Suppressor macrophage treated with lipopolysaccharide for 4 hours (primary cell): ENCODE data around the gene TMEM231.
"Not testable (repeated sequence)": the region's sequence is repeated elsewhere in the genome, so short reads cannot be mapped to it uniquely, and the experiment has no call there.

ENCODE experiments used
- DNase-seq: peaks from one replicate; pipeline ENCODE4 v3.0.0-alpha.2; 2020

The TMEM231 gene

DNA sequence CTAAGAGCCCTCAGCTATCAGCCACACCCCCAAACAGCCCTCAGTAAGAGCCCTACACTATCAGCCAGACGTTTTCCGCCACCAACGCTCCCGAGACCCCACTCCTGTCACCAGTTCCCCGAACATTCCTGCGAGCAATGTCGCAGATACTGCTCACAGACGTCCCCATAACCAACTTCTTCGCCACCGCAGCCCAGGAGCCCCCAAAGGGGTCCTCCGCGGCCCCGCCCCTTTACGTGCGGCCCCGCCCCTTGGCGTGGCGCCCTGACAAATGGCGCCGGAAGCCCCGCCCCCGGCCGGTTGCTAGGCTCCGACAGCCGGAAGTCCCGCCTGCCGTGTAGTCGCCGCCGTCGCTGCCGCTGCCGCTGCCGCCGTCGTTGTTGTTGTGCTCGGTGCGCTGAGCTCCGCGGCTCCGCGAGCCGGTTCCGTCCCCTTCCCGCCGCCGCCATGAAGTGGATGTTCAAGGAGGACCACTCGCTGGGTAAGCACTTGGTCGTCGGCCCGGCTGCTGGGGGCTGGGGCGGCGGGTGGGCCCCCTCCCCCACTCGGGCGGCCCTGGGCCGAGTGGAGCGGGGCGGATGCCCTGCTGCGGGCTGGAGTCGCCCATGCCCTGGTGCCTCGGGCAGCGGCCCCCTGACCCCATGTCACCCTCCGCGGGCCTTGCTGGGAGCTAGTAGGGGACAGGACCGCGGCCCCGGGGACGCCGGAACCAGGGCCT lies 10.1 kb upstream of the TMEM231 start, which contains the start of gene GABARAPL2:
GABARAPL2 (plus strand) TSS at position 340 of the 718 bp plus-strand sequence; CDS start at position 448, 108 bp downstream.
- DNase-seq = peak; percentile 95

DNA sequence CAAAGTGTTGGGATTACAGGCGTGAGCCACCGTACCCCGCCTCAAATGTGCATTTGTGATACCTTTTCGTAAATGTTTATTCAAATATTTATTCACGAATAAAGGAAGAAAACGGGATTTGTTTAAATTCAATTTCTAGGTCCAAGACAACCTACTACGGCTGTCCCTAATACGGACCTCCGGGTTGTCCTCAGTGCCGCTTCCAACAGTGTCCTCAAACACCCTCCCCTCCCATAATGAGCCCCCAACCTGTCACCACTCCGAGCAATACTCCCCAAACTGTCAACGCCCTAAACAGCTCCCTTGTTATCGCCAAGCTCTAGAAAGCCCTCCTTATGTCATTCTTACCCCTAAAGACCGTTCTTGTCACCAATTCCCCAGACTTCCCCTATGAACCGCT lies 9.6 kb upstream of the TMEM231 start:
- no peak for DNase-seq

DNA sequence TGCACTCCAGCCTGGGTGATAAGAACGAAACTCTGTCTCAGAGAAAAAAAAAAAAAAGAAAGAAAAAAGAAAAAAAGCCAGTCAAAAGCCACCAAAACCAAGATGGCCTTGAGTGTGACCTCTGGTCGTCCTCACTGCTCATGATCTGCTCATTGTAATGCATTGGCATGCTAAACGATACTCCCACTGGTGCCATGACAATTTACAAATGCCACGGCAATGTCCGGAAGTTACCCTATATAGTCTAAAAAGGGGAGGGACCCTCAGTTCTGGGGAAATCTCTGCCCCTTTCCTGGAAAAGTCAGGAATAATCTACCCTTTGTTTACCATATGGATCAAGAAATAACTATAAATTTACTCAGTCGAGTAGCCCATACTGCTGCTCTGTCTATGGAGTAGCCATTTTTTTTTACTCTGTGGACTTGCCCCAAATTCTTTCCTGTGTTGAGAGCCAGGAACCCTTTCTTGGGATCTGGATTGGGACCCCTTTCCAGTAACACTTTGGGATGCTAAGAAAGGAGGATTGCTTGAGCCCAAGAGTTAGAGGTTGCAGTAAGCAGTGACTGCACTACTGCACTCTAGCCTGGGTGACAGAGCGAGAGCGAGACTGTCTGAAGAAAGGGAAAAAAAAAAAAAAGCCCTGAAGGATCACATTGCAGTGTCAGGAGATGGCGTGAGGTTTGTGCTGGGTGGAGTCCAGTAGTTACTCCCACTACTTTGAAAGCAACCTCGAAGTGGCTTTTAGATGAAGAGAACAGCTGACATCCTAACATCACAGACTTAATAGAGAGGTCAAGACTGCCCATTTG lies 3.7 kb upstream of the TMEM231 start:
- DNase-seq = no peak

DNA sequence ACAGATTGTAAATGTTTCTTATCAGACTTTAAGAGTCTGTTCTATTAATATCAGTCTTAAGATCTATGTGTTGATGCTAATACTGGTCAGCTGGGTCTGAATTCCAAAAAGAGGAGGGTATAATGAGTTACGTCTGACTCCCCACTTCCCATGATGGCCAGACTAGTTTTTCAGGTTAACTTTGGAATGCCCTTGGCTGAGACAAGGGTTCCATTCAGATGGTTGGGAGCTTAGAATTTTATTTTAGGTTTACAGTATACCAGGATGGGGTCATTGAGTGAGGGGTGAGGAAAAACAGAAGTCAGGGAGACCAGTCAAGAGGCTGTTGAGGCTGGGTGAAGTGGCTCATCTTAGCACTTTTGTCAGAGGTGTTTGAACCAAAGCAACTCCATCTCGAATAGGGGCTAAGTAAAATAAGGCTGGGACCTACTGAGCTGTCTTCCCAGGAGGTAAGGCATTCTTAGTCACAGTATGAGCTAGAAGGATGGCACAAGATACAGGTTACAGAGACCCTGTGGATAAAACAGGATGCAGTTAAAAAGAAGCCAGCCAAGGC lies 2.9 kb upstream of the TMEM231 start:
- no peak for DNase-seq

DNA sequence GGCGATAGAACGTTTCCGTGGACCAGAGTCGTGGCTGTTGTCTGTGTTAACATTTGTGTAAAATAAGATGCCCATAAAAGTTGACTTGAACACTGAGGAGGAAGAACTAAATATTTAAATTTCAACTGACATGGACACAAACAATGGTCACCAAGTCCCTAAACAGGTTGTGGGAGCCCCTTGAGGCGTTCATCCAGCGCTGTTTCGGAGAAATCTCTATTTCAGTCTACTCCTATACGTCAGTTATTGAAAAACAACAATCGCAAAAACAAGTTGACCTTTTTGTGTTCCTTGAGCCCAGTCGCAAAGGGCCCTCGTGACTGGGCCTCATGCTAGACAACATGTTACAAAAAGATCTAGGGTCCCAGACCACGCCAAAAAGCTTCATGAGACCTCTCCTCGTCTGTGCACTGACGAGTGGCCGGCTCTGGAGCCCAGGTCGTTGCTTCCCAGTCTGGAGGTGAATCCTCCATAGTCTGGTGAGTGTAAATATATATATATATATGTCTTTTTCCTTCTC lies 439 bp upstream of the TMEM231 start:
- no peak for DNase-seq

DNA sequence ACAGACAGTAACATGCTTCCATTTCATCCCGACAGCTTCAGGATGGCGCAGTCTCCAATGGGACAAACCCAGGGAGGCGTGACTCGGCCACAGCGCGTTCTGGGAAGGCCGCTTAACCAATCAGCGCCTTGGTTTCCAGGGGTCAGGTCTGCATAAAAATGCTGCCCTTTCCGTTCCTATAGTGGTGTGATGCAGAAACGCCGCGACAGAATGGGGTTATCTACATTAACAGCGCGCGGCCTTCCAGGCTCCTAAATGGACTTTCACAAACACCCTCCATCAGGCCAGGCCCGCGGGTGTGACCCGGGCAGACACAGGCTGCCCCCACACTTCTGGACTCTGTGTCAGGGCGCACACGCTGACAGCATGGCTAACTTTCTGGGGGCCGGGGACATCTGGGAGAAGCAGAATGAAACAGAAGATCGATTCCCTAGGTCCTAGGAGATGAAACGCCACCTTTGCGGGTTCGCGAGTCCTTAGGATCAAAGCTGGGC lies 792 bp downstream of the TMEM231 start:
- peak; percentile 59 for DNase-seq

DNA sequence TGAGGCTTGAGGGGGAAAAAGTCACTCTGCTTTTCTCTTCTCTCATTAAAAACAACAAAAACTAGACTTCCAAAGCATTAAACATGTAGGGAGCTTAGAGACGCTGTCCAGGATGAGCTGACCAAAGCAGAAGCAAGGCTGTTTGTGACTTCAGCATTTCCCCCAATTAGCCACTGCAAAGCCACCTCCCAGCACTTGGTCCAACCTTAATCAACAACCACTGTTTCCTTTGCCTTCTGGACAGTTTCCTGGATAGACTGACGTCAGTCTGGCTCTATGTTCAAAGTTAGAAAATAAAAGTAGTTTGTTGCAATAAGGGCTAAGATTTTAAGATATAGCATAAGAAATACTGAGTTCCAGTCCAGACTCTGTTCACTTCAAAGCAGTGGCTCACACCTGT lies 3.1 kb downstream of the TMEM231 start:
- DNase-seq = no peak

DNA sequence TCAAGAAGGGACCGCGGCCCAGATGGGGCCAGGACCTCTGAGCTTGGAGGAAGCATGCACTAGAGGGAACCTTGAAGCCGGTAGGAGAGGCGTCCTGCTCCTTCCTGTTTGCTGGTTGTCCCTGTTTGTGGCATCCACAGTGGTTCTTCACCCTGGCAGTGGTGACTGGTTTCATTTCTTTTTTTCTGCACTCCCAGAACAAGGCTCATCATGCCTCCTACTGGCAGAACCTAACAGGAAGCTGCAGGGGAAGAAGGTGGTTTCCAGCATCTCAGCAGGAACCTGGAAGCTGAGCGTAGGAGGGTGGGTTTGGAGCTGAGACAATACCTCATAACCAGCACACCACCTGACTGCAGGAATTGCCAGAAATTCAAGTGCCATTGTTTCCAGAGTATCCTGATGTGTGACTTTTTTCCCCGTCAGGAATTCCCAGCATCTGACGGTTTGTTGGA lies 5.8 kb downstream of the TMEM231 start:
- DNase-seq = peak; percentile 90

DNA sequence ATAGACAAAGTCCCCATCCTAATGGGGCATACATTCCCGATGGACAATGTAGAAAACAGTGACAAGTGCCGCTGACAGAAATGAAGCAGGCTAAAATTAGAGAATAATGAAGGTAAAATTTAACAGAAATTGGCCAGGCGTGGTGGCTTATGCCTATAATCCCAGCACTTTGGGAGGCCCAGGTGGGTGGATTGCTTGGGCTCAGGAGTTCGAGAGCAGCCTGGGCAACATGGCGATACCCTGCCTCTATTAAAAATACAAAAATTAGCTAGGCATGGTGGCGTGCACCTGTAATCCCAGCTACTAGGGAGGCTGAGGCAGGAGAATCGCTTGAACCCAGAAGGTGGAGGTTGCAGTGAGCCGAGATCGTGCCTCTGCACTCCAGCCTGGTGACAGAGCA lies 7.6 kb downstream of the TMEM231 start:
- DNase-seq = not testable (repeated sequence)

DNA sequence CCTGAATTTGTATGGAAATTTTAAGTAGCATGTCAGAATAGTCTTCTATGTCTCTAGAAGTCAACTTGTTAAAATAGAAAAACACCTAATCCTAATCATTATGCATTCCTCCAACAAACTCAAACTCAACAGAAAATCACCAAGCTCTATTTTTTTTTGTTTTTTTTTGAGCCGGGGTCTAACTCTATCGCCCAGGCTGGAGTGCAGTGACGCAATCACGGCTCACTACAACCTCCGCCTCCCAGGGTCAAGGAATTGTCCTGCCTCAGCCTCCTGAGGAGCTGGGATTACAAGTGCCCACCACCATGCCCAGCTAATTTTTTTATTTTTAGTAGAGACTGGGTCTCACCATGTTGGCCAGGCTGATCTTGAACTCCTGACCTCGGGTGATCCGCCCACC lies 9.8 kb downstream of the TMEM231 start:
- no peak for DNase-seq

DNA sequence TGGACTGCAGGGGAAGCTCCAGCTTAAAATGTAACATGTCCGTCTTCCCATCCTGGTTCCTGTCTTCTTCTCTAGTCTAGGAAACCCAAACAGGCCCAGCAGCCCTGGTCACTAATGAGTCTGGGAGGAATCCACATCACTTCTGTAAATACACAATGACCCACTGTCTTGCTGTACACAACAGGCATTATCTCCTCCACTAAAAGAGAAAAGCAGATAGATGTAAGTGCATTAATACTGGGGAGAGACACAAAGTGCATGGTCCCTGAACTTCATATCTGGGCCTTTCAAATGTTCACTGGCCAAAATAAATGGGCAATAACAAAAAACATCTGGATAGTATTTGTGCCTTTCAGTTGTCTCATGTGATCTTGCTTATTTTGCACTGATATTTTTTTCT lies 10.2 kb downstream of the TMEM231 start:
- not testable (repeated sequence) for DNase-seq

DNA sequence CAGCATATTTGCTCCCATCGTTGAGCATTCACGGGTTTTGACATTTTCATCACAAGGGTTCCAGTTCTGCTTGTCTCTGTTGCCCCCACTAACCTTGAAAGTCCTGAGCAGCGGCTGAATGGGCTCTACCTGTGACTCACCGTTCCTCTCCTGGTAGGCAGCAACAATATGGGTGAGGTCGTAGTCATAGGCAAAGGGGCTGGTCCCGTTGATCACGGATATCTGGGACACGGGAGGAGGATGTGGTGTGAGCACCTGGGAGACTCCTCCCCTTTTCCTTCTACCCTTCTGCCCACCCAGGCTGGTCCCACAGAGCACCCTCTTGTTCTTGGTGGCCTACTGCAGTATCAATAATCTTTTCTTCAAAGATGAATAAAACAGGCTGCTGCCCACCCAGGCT lies 13.6 kb downstream of the TMEM231 start:
- DNase-seq = not testable (repeated sequence)

DNA sequence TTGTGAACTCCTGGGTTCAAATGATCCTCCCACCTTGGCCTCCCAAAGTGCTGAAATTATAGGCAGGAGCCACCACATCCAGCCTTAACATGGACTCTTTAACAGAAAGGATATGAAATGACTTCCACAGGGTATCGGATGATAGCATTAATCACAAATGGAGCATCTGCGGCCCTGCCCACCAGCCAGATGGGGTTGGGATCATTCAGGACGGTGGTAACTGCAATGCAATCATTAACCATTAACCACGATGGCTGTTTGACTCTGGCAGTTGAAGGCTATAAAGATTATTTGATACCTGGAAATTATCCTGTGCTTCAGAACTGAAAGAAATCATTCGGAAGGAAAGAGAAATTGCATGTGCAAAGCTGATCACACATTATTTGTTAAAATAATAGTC lies 14.8 kb downstream of the TMEM231 start:
- no peak for DNase-seq

DNA sequence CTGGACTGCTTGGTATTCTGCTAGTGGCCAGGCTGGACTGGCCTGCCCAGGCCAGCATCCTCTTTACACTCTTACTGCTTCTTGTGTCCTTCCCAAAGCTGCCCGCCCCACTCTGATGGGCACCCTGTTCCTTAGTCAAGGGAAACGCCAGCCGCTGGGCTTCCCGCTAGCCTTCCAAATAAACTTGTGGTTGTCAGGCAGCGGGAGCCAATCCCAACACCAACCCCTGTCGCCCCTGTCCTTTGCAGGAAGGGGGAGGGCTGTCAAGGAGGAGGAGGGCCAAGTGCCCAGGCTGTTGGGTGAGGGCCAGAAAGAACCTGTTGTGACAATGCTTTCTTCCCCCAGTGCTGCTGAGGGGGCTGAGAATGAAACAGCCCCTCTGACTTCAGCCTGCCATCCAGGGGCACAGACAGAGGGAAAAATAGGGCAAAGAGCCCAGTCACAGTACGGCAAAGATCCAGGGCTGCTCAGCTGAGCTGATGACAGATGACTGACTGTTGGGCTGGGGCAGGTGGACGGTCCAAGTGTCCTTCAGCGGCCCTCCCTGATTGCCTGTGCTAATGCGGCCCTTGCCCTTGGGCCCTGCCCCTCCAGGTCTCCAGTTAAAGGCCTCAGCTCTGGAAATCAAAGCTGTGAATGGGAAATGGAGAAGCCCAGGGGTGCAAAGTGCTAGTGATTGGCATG lies 17.0 kb downstream of the TMEM231 start:
- not testable (repeated sequence) for DNase-seq

DNA sequence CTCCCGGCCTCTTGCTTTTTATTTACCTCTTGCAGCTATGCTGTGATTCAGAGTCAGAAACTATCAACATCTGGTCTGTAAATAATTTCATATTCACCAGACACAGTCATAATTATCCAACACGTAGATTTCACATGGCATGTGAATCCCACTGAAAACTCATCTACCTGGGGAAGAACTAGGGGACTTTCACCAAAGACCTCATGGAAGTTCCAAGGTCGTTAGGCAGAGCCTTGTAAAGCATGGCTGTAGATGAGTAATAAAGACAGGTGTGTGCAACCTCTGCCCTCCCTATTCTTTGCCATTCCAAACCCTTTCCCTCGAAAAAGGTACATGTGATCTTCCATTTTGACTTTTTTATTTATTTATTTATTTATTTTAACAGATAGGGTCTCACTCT lies 18.3 kb downstream of the TMEM231 start:
- DNase-seq = no peak

DNA sequence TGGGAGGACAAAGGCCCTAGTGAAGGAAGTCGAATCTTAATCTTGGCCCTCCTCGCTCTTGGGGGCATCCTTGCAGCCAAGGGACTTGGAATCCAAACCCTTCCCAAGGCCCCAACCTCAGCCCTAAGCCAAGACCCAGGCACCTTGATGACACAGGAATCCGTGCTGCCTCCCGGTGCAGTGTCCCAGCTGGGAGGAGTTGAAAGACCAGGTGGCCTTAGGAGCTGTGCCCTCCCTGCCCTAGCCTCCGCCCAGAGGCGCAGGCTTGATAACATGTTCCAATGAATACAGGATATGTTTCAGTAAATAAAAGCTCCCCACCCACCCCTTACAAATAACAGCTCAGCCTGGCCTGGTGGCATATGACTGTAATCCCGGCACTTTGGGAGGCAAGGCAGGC lies 20.2 kb downstream of the TMEM231 start, which contains the start of gene CHST5:
CHST5 (minus strand) TSS at position 208 of the 400 bp plus-strand sequence. CDS start 5,724 bp downstream, outside the sequence.
- DNase-seq = no peak

DNA sequence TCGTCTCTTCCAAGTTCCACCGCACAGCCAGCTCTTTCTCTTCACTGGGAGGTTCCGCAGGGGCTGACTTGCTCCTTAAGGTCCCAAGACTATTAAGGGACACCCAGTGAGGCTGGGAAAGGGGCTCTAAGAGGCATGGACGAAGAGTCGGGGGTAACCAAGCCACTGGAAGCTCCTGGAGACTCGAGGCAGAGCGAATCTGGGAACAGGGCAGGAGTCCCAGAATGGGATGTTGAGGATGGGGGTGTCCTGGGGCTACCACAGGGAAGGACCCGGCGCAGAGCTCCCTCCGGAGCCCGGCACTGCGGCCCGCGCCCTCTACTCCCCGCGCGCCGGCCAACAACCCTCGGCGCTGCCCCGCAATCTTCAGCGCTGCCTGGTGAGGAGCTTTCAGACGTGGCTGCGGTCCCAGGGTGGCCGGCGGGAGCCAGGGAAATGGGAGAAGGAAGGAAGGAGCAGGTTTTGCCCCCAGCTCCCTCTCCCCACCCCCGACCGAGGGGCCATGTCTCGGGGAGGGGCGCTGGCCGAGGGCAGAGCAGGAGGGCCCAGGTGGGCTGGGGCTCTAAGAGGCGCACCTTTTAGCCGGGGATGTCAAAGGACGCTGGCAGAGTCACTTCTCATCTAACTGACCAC lies 20.7 kb downstream of the TMEM231 start:
- no peak for DNase-seq

DNA sequence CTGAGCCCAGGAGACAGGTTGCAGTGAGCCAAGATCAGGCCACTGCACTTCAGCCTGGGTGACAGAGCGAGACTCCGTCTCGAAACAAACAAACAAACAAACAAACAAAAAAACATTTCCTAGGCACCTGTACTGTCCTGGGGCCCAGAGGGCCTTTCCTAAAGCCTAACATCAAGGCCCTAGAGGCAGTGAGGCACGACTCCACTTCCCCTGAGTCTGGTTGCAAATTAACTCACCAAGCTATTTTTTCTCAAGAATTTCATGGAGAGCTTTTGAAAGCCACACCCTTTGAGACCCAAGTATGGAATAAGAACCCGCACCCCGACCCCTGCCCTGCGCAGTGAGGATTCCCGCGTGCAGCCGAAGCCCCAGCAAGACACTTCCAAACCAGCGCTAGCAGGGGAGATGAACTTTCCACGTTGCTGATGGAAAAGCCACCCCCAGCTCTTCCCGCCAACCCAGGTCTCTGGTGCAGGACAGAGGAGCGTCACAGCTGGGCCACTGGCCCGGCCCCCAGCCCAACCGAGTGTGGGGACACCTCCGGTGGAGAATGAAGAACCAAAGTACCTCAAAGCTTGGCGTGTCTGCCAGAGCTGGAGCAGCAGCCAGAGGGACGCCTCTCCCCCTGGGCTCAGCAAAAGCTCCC lies 21.4 kb downstream of the TMEM231 start:
- no peak for DNase-seq

DNA sequence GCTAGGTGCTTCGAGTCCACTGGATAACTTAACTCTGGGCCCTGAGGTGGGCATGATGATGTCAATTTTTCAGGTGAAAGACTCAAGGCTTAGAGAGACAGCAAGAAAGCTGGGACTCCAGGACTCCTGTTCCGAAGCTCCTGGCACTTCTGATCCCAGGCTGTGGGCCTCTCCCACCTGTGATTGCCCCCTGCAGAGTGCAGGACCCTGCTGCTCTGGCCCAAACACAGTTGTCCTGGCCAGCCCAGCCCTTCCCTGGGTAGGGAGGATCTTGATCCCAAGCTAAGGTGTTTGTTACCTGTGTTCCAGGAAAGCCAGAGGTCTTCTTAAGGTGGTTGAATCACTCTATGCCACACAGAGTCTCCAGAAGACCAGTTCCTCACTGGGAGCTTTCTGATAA lies 23.3 kb downstream of the TMEM231 start:
- no peak for DNase-seq

DNA sequence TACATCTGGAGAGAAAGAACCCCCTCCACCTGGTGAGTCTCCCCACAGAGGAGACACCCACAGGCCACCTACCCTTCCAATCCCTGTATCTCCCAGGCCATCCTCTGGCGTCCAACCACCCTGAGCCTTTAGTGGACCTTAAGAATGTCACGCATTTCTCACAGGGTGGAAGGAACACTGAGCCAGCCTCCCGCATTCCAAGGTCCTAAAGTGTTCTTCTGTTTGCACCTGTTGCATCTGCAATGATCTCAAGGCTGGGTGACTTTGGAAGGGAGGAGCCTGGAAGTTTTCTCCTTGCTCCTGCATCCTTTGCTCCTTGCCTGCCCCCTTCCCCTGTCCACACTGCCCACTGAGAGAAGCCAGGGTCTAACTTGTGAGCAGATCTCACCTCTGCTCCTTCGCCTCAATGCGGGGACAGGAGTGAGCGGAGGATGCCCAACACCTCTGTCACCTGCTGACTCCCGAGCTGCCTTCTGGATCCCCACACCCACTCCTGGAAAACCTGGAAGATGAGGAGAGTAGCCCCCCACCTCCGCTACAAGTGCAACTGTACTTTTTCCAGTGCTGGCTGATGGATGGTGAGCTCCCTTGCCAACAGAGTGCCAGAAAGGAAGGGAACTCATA lies 23.8 kb downstream of the TMEM231 start:
- no peak for DNase-seq

DNA sequence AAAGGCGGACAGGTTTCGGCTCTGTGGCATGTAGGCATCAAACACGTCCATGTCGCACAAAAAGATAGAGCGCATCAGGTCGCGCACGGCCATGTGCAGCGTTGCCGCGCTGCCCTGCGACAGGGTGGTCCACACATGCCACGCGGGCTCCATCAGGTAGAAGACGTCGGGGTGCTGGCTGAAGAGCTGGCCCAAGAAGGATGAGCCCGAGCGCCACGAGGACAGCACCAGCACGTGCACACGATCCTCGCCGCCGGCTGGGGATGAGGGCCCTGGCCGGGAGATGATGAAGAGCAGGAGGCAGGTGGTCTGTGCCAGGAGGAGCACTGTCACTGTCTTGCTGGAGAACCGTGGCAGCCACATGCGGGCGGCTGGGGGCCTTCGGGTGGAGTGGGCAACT lies 26.1 kb downstream of the TMEM231 start:
- no peak for DNase-seq
